Bronchial epithelial cell (primary cell): ENCODE data around the gene CDKL4. TPM values are rescaled to one million over a fixed set of nuclear protein-coding genes. Genes with fewer than 3 reads are reported as not detected.
"Not testable (repeated sequence)": the region's sequence is repeated elsewhere in the genome, so short reads cannot be mapped to it uniquely, and the experiment has no call there.

ENCODE experiments used
- DNase-seq: peaks from one replicate; pipeline ENCODE4 v3.0.0-alpha.2; 2010; ENCODE audit warnings: low read depth
- FAIRE-seq: peaks from 2 replicates; lab custom pipeline; 2011; peaks lifted over from hg19 to GRCh38; lab: Jason Lieb, UNC
- H3K27me3 ChIP-seq: 2 replicates; pipeline ENCODE4 v1.5.1; 2011; ENCODE audit warnings: low read length; ENCODE audit not compliant: control insufficient read depth, insufficient read depth
- H3K36me3 ChIP-seq: 2 replicates; pipeline ENCODE4 v1.5.1; 2011; ENCODE audit warnings: low read length; ENCODE audit not compliant: control insufficient read depth, insufficient read depth
- H3K4me3 ChIP-seq: 2 replicates; pipeline ENCODE4 v1.5.1; 2011; ENCODE audit warnings: mild to moderate bottlenecking, low read depth, low read length, control low read depth
- CTCF ChIP-seq: IDR thresholded peaks from 2 replicates; pipeline ENCODE4 v1.5.1; 2011; ENCODE audit warnings: mild to moderate bottlenecking, moderate library complexity, low read length, control low read depth, inconsistent platforms; ENCODE audit not compliant: insufficient read depth, severe bottlenecking
- total RNA-seq: library from RNA; depleted of rRNA; stranded (reverse); fragments of >200 nt; gene quantifications from 2 replicates; pipeline ENCODE4 v1.2.1, GENCODE V29; 2014

The CDKL4 gene
- total RNA-seq, 1 donor from 2014 or later = 0.26 TPM

DNA sequence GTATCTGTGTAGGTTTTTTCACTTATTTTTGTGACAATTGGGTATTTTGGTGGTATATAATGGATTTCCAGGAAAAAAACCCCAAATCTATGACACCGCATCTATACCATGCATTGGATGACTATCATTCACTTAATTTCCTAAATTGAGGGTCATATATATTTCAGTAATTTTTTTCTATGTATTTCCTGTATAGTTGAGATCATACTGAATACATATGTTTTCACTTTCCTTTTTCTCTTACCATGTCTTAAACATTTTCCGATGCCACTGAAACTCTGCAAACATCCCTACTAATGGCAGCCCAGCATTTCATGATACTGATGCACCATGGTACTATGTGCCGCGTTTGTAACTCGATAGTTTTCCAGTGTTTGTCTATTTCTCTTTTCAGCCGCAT is 40.4 kb downstream of the CDKL4 start:
- Histone ChIP-seq H3K4me3 (no peak overlapping the region), H3K27me3 (no peaks in the 10 kb centered on the region), H3K36me3 (no peaks in the 10 kb centered on the region)
- TF ChIP-seq CTCF = no peak
- DNase-seq (no peak), FAIRE-seq (no peak)

DNA sequence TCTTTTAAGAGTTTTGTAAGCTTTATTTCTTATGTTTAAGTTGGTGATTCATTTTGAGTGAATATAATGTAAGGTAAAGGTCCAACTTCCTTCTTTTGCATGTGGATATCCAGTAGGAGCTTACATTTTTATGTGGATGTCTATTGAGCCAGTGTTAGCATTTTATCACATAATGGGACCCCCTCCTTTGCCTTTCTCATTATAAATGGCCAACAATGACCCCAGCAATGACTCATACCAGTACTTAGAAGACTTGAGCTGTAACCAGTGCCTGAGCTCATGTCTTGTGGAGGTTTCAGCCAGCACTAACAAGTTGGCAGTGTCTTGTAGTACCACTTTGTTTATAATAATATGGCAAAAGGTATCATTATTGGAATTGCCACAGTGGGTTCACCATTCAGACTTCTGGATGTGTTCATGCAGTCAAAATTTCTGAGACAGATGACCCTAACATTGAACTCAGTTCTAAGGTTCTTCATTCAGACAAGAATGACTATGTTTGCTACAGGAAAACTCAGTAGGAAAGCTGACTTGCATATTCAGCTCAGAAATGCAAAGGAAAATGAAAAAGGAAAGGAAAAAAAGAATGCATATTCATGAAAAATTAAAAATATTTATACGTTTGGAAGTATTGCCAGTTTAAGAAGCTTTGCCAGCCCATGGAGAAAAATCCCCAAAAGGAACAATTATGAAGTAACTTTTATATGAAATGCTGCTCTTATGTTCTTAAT is 41.0 kb downstream of the CDKL4 start:
- no peaks in the 10 kb centered on the region for H3K36me3 ChIP-seq
- no peak for FAIRE-seq
- H3K4me3 ChIP-seq = no peak overlapping the region
- no peaks in the 10 kb centered on the region for H3K27me3 ChIP-seq
- TF ChIP-seq CTCF = no peak
- DNase-seq = peak; percentile 8

DNA sequence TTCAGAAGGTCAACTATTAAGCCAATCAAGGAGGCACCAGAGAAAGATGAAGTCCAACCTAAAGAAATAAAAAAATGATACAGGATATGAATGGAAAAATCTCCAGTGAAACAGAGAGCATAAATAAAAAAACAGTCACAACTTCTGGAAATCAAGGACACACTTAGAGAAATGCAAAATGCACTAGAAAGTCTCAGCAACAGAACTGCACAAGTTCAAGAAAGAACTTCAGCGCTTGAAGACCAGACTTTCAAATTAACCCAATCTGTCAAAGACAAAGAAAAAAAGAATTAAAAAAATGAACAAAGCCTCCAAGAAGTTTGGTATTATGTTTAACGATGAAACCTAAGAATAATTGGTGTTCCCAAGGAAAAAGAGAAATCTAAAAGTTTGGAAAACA is 46.8 kb downstream of the CDKL4 start:
- H3K27me3 ChIP-seq, H3K36me3 ChIP-seq, H3K4me3 ChIP-seq, DNase-seq, FAIRE-seq: not testable (repeated sequence)

- H3K36me3 ChIP-seq = no peaks in the 10 kb centered on the region
- no peaks in the 10 kb centered on the region for H3K27me3 ChIP-seq
- DNase-seq = no peak
- no peak overlapping the region for H3K4me3 ChIP-seq
- FAIRE-seq = no peak
- TF ChIP-seq CTCF = no peak
Observed at GRCh38 chr2:39194686-39195085, 49.1 kb downstream of the CDKL4 start.

GRCh38 chr2:39188960-39189494 is 54.7 kb downstream of the CDKL4 start:
- Histone ChIP-seq H3K36me3 (no peaks in the 10 kb centered on the region), H3K27me3 (no peaks in the 10 kb centered on the region), H3K4me3 (no peak overlapping the region)
- DNase-seq = no peak
- no peak for TF ChIP-seq CTCF
- no peak for FAIRE-seq

- DNase-seq (no peak), FAIRE-seq (no peak)
- no peaks in the 10 kb centered on the region for H3K36me3 ChIP-seq
- no peaks in the 10 kb centered on the region for H3K27me3 ChIP-seq
- TF ChIP-seq CTCF = no peak
- no peak overlapping the region for H3K4me3 ChIP-seq
Observed at GRCh38 chr2:39183673-39184072, 60.1 kb downstream of the CDKL4 start.
